Activated T-cell treated with anti-CD3 and anti-CD28 coated beads, Interleukin-2, amount 50 U/mL, for 4 hours (primary cell): ENCODE data around the gene DHRSX. TPM values are rescaled to one million over a fixed set of nuclear protein-coding genes. Genes with fewer than 3 reads are reported as not detected.
"Not testable (repeated sequence)": the region's sequence is repeated elsewhere in the genome, so short reads cannot be mapped to it uniquely, and the experiment has no call there.

Experiments used
- ATAC-seq, 2 donors: fragments of 200-7000 bp; cut with Tn5 transposase; one replicate each; pipeline ENCODE4 v1.10.0; 2021
- DNase-seq: peaks from one replicate; pipeline ENCODE4 v3.0.0-alpha.2; 2020
- H3K27me3 Mint-ChIP-seq: one replicate; pipeline ENCODE4 v1.8.0; 2021; ENCODE audit warnings: low read depth, mixed read lengths
- H3K36me3 Mint-ChIP-seq: one replicate; pipeline ENCODE4 v1.8.0; 2022; ENCODE audit warnings: mixed read lengths; ENCODE audit not compliant: insufficient read depth
- H3K4me1 Mint-ChIP-seq: one replicate; pipeline ENCODE4 v1.8.0; 2021; ENCODE audit warnings: low read depth, mixed read lengths
- H3K4me3 Mint-ChIP-seq: one replicate; pipeline ENCODE4 v1.8.0; 2021; ENCODE audit warnings: mild to moderate bottlenecking, moderate library complexity, mixed read lengths
- H3K9me3 Mint-ChIP-seq: one replicate; pipeline ENCODE4 v1.8.0; 2021; ENCODE audit warnings: mixed read lengths
- total RNA-seq, 3 donors: library from RNA; stranded (reverse); gene quantifications; one replicate each; pipeline ENCODE4 v1.2.1, GENCODE V29; 2021

Gene DHRSX
- total RNA-seq, 3 donors from 2014 or later = 19.3 to 23.2 (median 22.0) TPM

DNA sequence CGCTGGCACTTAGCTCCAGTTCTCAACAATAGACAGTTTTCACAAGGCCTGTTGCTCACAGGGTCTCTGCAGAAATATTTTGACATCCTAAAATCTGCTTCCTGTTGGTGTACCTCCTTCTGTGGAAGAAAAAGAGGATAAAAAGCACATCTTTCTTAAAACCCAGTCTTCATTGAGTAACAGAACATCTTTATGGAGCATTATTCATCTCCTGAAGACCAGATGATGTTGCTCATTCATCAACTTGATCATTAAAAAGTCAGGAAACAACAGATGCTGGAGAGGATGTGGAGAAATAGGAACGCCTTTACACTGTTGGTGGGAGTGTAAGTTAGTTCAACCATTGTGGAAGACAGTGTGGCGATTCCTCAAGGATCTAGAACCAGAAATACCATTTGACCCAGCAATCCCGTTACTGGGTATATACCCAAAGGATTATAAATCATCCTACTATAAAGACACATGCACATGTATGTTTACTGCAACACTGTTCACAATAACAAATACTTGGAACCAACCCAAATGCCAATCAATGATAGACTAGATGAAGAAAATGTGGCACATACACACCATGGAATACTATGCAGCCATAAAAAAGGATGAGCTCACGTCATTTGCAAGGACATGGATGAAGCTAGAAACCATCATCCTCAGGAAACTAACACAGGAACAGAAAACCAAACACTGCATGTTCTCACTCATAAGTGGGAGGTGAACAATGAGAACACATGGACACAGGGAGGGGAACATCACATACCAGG, 33.7 kb upstream of the DHRSX start:
- H3K36me3 Mint-ChIP-seq, DNase-seq, H3K27me3 Mint-ChIP-seq, H3K4me3 Mint-ChIP-seq, ATAC-seq, H3K4me1 Mint-ChIP-seq, H3K9me3 Mint-ChIP-seq: not testable (repeated sequence)

DNA sequence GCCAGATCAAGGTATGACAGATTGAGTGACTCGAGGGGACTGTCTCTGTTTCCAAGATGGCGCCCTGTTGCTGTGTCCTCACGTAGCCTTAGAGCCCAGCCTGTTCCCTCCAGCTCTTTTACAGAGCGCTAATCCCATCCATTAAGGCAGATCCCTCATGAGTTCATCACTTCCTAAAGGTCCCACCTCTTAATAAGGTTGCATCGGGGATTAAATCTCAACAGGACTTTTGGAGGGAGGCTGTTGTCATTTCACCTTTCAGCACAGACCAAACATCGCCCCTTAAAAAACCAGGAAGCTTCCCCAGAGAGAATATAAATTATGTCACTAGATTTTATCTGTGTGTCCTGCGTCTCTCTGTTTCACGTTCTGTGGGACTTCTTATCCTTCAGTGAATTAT, 32.6 kb upstream of the DHRSX start:
- ATAC-seq (no peak), DNase-seq (no peak)
- Mint-ChIP-seq H3K4me1 (no peaks in the 10 kb centered on the region), H3K36me3 (no peaks in the 10 kb centered on the region), H3K9me3 (no peaks in the 10 kb centered on the region), H3K4me3 (no peak overlapping the region), H3K27me3 (no peaks in the 10 kb centered on the region)

DNA sequence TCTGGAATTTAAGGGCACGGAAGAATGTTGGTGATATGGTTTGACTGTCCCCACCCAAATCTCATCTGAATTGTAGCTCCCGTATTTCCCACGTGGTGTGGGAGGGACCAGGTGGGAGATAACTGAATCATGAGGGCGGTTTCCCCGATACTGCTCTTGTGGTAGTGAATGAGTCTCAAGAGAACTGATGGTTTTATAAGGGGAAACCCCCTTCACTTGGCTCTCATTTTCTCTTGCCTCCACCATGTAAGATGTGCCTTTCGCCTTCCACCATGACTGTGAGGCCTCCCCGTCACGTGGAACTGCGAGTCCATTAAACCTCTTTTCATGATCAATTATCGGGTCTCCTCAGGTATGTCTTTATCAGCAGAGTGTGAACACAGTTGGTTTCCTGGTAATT, 25.6 kb upstream of the DHRSX start:
- ATAC-seq = no peak
- Mint-ChIP-seq H3K4me3 (no peak overlapping the region), H3K36me3 (no peaks in the 10 kb centered on the region), H3K9me3 (no peaks in the 10 kb centered on the region), H3K4me1 (peaks cover 2% of the 10 kb centered on the region), H3K27me3 (peaks cover 21% of the 10 kb centered on the region)
- no peak for DNase-seq

DNA sequence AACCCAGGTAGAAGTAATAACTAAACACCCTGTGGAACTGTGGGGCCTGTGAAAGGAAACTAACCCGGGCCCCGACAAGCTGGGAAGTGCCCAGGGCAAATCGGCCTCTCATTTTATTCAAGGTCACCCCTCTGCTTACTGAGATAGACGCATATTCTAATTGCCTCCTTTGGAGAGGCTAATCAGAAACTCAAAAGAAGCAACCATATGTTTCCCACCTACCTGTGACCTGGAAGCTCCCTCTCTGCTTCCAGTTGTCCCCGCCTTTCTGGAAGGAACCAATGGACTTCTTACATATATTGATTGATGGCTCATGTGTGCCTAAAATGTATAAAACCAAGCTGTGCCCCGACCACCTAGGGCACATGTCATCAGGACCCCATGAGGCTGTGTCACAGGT, 23.1 kb upstream of the DHRSX start:
- H3K36me3 Mint-ChIP-seq = no peaks in the 10 kb centered on the region
- no peak for DNase-seq
- H3K4me1 Mint-ChIP-seq = peaks cover 2% of the 10 kb centered on the region
- H3K27me3 Mint-ChIP-seq = peaks cover 21% of the 10 kb centered on the region
- ATAC-seq = no peak
- no peaks in the 10 kb centered on the region for H3K9me3 Mint-ChIP-seq
- H3K4me3 Mint-ChIP-seq = no peak overlapping the region

DNA sequence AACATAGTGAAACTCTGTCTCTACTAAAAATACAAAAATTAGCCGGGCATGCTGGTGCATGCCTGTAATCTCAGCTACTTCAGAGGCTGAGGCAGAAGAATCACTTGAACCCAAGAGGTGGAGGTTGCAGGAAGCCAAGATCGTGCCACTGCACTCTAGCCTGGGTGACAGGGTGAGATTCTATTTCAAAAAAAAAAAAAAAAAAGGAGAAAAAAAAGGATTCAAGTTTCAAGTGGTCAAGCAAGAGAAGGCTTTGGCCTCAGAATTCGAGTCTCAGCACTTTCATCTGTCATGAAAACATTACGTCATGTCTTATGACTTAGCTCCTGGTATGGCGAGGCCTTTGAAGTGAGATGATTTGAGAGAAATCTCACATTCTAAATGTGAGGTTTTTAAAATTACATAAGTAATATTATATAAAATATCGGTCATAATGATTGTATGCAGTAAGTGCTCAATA, 21.2 kb upstream of the DHRSX start:
- DNase-seq = no peak

DNA sequence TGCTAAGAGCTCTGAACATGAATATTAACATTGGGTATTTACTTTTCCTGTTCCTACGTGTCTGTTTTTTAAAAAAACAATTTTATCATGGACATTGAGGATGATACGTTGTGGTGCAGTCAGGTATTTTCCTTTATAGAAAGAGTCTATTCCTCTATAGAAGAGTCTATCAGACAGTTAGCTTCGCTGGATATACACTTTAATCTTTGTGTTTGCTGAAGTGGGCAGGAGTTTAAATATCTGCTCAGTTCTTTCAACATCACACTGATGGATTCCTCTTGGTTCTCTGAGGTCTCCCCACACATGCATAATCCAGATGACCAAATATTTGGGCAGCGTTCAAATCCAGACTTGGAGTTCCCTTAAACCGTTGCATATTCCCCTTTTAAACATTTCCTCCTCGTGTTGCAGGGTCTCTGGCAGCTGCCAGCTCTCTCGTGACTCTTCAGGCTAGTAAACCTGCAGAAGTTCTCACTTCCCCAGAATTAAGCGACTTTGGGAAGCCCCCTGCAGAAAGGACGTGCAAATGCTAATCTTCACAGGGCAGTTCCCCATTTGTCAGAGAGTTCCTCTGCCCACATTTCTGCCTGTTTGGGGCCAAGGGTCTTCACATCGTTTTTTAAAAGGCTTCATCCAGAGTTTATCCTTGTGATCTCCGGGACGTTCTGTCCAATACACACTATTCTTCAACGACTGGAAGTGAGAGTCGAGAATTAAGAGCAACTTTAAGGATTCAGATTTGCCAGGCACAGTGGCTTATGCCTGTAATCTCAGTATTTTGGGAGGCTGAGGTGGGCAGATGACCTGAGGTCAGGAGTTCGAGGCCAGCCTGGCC, 20.5 kb upstream of the DHRSX start:
- no peak for ATAC-seq
- Mint-ChIP-seq H3K9me3 (no peaks in the 10 kb centered on the region), H3K4me1 (peaks cover 4% of the 10 kb centered on the region), H3K27me3 (peaks cover 10% of the 10 kb centered on the region), H3K36me3 (no peaks in the 10 kb centered on the region), H3K4me3 (no peak overlapping the region)
- no peak for DNase-seq

More for the DNA sequence above, 21.2 kb upstream of the DHRSX start:
- no peaks in the 10 kb centered on the region for H3K9me3 Mint-ChIP-seq
- H3K36me3 Mint-ChIP-seq = no peaks in the 10 kb centered on the region
- H3K27me3 Mint-ChIP-seq = peaks cover 16% of the 10 kb centered on the region
- no peak for ATAC-seq
- no peak overlapping the region for H3K4me3 Mint-ChIP-seq
- peaks cover 4% of the 10 kb centered on the region for H3K4me1 Mint-ChIP-seq

DNA sequence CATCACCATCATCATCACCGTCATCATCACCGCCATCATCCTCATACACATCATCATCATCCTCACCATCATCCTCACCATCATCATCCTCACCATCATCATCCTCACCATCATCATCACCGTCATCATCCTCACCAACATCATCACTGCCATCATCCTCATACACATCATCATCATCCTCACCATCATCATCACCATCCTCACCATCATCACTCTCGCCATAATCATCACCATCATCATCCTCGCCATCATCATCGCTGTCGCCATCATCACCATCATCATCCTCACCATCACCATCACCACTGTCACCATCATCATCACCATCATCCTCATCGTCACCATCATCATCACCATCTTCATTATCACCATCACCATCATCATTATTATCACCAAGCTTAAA, 19.8 kb upstream of the DHRSX start:
- peaks cover 4% of the 10 kb centered on the region for H3K4me1 Mint-ChIP-seq
- H3K9me3 Mint-ChIP-seq = no peaks in the 10 kb centered on the region
- H3K27me3 Mint-ChIP-seq = peaks cover 11% of the 10 kb centered on the region
- no peak overlapping the region for H3K4me3 Mint-ChIP-seq
- H3K36me3 Mint-ChIP-seq = no peaks in the 10 kb centered on the region
- ATAC-seq (no peak), DNase-seq (no peak)

DNA sequence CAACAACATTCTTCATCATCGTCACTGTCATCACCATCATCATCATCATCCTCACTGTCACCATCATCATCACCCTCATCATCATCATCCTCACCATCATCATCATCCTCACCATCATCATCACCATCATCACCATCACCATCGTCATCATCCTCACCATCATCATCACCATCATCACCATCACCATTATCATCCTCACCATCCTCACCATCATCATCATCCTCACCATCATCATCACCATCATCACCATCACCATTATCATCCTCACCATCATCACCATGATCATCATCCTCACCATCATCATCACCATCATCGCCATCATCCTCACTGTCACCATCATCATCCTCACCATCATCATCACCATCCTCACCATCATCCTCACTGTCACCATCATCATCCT, 18.9 kb upstream of the DHRSX start:
- not testable (repeated sequence) for H3K4me1 Mint-ChIP-seq, H3K9me3 Mint-ChIP-seq, ATAC-seq, H3K36me3 Mint-ChIP-seq, DNase-seq, H3K27me3 Mint-ChIP-seq, H3K4me3 Mint-ChIP-seq

DNA sequence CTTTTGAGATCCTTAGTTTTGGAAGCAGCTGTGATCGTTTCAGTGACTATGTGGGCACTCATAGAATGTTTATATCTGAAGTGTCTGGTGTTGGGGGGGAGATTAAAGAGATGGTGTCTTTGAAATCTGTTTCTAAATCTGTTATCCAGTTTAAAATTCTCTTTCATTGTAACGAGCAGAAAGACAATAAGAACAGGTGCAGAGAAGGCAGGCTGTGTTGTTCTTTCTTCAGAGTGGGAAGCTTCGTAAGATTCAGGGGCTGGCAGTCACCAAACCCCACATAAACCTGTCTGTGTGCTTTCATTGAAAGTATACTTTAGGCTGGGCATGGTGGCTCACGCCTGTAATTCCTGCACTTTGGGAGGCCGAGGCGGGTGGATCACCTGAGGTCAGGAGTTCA, 16.3 kb upstream of the DHRSX start:
- peaks cover 7% of the 10 kb centered on the region for H3K27me3 Mint-ChIP-seq

DNA sequence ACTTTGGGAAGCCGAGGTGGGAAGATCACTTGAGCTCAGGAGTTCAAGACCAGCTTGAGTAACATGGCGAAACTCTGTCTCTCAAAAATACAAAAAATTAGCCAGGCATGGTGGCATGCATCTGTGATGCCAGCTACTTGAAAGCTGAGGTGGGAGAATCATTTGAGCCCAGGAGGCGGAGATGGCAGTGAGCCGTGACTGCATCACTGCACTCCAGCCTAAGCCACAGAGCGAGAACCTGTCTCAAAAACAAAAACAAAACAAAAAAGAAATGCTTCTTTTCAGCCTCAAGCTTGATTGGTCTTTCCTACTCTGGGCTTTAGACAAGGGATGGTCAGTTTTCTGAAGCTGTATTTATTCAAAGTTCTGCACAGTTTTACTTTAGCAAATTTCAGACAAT, 15.8 kb upstream of the DHRSX start:
- H3K4me1 Mint-ChIP-seq = peaks cover 4% of the 10 kb centered on the region
- DNase-seq (no peak), ATAC-seq (no peak)
- H3K27me3 Mint-ChIP-seq = peaks cover 7% of the 10 kb centered on the region
- no peak overlapping the region for H3K4me3 Mint-ChIP-seq
- H3K9me3 Mint-ChIP-seq = no peaks in the 10 kb centered on the region
- H3K36me3 Mint-ChIP-seq = no peaks in the 10 kb centered on the region

More for the DNA sequence above, 16.3 kb upstream of the DHRSX start:
- Mint-ChIP-seq H3K9me3 (no peaks in the 10 kb centered on the region), H3K4me3 (no peak overlapping the region), H3K36me3 (no peaks in the 10 kb centered on the region), H3K4me1 (peaks cover 4% of the 10 kb centered on the region)
- DNase-seq (no peak), ATAC-seq (no peak)

DNA sequence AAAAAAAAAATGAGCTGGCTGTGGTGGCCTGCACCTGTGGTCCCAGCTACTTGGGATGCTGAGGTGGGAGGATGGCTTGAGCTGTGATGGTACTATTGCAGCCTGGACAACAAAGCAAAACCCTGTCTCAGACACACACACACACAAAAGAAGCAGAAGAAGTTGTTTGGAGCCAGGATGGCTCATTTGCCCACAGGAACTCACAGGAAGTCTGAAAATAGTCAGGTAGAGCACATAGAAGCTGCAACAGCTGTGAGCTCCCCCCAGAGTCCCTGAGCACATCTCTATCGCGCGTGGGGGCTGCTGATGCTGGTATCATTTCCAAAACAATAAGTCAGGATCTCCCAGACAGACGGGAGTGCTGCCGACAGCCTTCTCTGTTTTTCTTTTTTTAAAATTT, 13.4 kb upstream of the DHRSX start:
- DNase-seq (no peak), ATAC-seq (no peak)
- Mint-ChIP-seq H3K36me3 (no peaks in the 10 kb centered on the region), H3K9me3 (no peaks in the 10 kb centered on the region), H3K4me3 (no peak overlapping the region), H3K4me1 (peaks cover 2% of the 10 kb centered on the region), H3K27me3 (peaks cover 8% of the 10 kb centered on the region)

DNA sequence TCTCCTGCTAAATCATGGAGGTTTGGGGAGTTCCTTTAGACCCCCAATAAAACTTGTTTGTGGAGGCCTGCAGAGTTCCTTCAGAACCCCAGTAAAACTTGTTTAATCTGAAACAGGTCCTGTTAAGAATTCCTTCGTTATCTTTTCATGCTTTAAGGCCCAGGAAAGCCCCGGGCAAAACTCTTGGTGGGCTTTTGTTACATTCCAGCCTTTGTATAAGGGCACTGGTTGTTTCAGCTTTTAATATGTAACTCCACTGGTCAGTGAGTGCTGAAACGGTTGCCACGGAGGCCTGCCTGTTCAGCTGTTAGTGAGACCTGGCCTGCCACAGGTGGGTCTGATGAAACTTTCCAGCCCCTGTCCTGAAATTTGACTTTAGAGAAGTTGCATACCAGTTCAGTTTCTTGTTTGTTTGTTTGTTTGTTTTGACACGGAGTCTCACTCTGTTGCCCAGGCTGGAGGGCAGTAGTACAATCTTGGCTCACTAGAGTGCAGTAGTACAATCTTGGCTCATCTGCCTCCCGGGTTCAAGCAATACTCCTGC, 12.4 kb upstream of the DHRSX start:
- Mint-ChIP-seq H3K4me1 (peaks cover 2% of the 10 kb centered on the region), H3K4me3 (no peak overlapping the region), H3K36me3 (no peaks in the 10 kb centered on the region), H3K9me3 (no peaks in the 10 kb centered on the region), H3K27me3 (peaks cover 8% of the 10 kb centered on the region)
- no peak for ATAC-seq
- DNase-seq = no peak

DNA sequence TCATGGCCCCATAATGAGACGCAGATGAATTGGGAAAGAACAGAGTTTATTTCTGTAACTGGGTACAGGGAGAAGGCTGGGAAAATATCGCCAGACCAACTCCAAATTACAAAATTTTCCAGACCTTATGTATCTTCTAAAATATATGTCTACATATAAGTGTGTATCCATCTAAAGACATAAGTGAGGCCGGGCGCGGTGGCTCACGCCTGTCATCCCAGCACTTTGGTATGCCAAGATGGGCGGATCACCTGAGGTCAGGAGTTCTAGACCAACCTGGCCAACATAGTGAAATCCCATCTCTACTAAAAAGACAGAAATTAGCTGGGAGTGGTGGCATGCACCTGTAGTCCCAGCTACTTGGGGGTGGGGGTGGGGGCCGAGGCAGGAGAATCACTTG, 11.7 kb upstream of the DHRSX start:
- Mint-ChIP-seq H3K4me1 (no peaks in the 10 kb centered on the region), H3K4me3 (no peak overlapping the region), H3K9me3 (no peaks in the 10 kb centered on the region), H3K27me3 (peaks cover 7% of the 10 kb centered on the region), H3K36me3 (no peaks in the 10 kb centered on the region)
- DNase-seq (no peak), ATAC-seq (no peak)

DNA sequence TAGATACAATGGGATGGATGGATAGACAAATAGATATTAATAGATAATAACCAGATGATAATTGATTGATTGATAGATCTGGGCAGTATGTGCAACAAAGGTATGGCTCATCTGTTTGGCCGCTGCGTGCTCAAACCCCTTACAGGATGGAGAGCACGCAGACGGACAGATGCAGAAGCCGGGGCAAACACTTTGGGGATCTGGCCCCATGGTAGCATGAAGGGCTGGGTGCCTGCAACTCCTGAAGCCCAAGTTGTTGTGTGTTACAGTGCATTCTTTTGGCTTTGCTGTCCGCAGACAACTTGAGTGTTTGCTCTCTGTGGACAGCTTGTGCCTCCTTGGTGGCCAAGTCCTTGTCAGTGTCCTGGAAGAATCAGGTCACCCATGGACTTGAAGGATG, 10.6 kb upstream of the DHRSX start:
- H3K36me3 Mint-ChIP-seq = no peaks in the 10 kb centered on the region
- H3K9me3 Mint-ChIP-seq = no peaks in the 10 kb centered on the region
- peaks cover 7% of the 10 kb centered on the region for H3K27me3 Mint-ChIP-seq
- no peak for ATAC-seq
- no peak overlapping the region for H3K4me3 Mint-ChIP-seq
- H3K4me1 Mint-ChIP-seq = no peaks in the 10 kb centered on the region
- DNase-seq = no peak
